Endothelial cell of umbilical vein (primary cell): ENCODE results near the gene DDIT3. TPM values are rescaled to one million over a fixed set of nuclear protein-coding genes. Genes with fewer than 3 reads are reported as not detected.

ENCODE experiments used
- BruUV-seq: library from RNA; stranded (reverse); fragments of 400-500 nt; replicated peaks from 2 replicates; lab custom pipeline; 2021; lab: Mats Ljungman, UMichigan
- CTCF ChIA-PET: fragments of 300-600, 350-600 bp; sonication (Branson Sonifier 250); formaldehyde crosslinking; loops from one replicate; lab custom pipeline; 2021; ENCODE audit warnings: antibody characterized with exemption, inconsistent platforms; lab: Charles Lee
- POLR2A ChIA-PET: fragments of 300-600, 350-600 bp; sonication (Branson Sonifier 250); formaldehyde crosslinking; loops from one replicate; lab custom pipeline; 2021; ENCODE audit warnings: antibody characterized with exemption, inconsistent platforms; lab: Charles Lee
- DNase-seq: peaks from one replicate; pipeline ENCODE4 v3.0.0-alpha.2; 2011; ENCODE audit warnings: low read depth, low spot score
- FAIRE-seq: peaks from 2 replicates; lab custom pipeline; 2011; peaks lifted over from hg19 to GRCh38; lab: Jason Lieb, UNC
- H2AFZ ChIP-seq: 2 replicates; pipeline ENCODE4 v1.6.0; 2012; ENCODE audit warnings: low read depth, low read length, control low read depth, inconsistent platforms
- H3K27ac ChIP-seq: 2 replicates; pipeline ENCODE4 v1.5.1; 2011; ENCODE audit warnings: low read depth, mild to moderate bottlenecking, control low read depth, low read length, moderate library complexity; ENCODE audit not compliant: insufficient read depth
- H3K27me3 ChIP-seq, 2 experiments: 2 replicates each; pipeline versions ENCODE4 v1.6.0 to v1.6.1; 2011; ENCODE audit warnings: low read length in 2 of 2, mixed read lengths in 1 of 2; ENCODE audit not compliant: control insufficient read depth in 2 of 2, insufficient read depth in 2 of 2
- H3K36me3 ChIP-seq, 2 experiments: 2 replicates in 1 of 2; 3 replicates in 1 of 2; pipeline ENCODE4 v1.5.1; 2011; ENCODE audit warnings: low read length in 2 of 2, mild to moderate bottlenecking in 1 of 2, moderate library complexity in 1 of 2; ENCODE audit not compliant: control insufficient read depth in 2 of 2, insufficient read depth in 2 of 2; ENCODE audit errors: extremely low read depth in 1 of 2
- H3K4me1 ChIP-seq: 3 replicates; pipeline ENCODE4 v1.5.1; 2011; ENCODE audit warnings: mild to moderate bottlenecking, low read length; ENCODE audit not compliant: control insufficient read depth, insufficient read depth; ENCODE audit errors: extremely low read depth
- H3K4me2 ChIP-seq: 2 replicates; pipeline ENCODE4 v1.6.1; 2011; ENCODE audit warnings: low read length, control low read depth, mixed read lengths; ENCODE audit not compliant: insufficient read depth
- H3K4me3 ChIP-seq, 3 experiments: fragments of 200-600 bp in 1 of 3; sonication (generic), shearing (Covaris generic) in 1 of 3; replicated peaks in 1 of 3; 2 replicates each; pipeline ENCODE4 v1.5.1; 2011 to 2016; ENCODE audit warnings: control low read depth in 3 of 3, low read length in 3 of 3, mild to moderate bottlenecking in 2 of 3, inconsistent platforms in 1 of 3, low read depth in 1 of 3, moderate library complexity in 1 of 3; ENCODE audit not compliant: insufficient read depth in 1 of 3
- H3K79me2 ChIP-seq: 2 replicates; pipeline ENCODE4 v1.6.0; 2012; ENCODE audit warnings: low read length, inconsistent platforms; ENCODE audit not compliant: control insufficient read depth, insufficient read depth
- H3K9ac ChIP-seq: replicated peaks from 2 replicates; pipeline ENCODE3; 2011; ENCODE audit warnings: low read length, control low read depth; ENCODE audit not compliant: insufficient read depth; ENCODE audit errors: extremely low read depth
- H3K9me1 ChIP-seq: replicated peaks from 3 replicates; pipeline ENCODE4 v1.6.0; 2011; ENCODE audit warnings: mild to moderate bottlenecking, low read length; ENCODE audit not compliant: control insufficient read depth, insufficient read depth; ENCODE audit errors: extremely low read depth
- H3K9me3 ChIP-seq: replicated peaks from 2 replicates; pipeline ENCODE4 v1.5.1; 2012; ENCODE audit warnings: low read length, inconsistent platforms; ENCODE audit not compliant: control insufficient read depth, insufficient read depth
- H4K20me1 ChIP-seq: replicated peaks from 2 replicates; pipeline ENCODE3; 2011; ENCODE audit warnings: mild to moderate bottlenecking, low read length; ENCODE audit not compliant: control insufficient read depth, insufficient read depth; ENCODE audit errors: extremely low read depth
- EZH2 ChIP-seq: IDR thresholded peaks from 2 replicates; pipeline ENCODE4 v1.6.1; 2012; ENCODE audit warnings: borderline replicate concordance, low read depth, mild to moderate bottlenecking, moderate library complexity, low read length, inconsistent platforms; ENCODE audit not compliant: severe bottlenecking
- FOS ChIP-seq: IDR thresholded peaks from 2 replicates; pipeline ENCODE4 v1.6.1; 2011; ENCODE audit warnings: mild to moderate bottlenecking, low read length, moderate library complexity, borderline replicate concordance; ENCODE audit not compliant: insufficient read depth
- GATA2 ChIP-seq: IDR thresholded peaks from 2 replicates; pipeline ENCODE4 v1.7.0; 2011; ENCODE audit warnings: low read depth, mild to moderate bottlenecking, moderate library complexity, mixed read lengths, low read length; ENCODE audit not compliant: insufficient read length, insufficient read depth
- JUN ChIP-seq: IDR thresholded peaks from 2 replicates; pipeline ENCODE4 v1.6.1; 2011; ENCODE audit warnings: borderline replicate concordance, low read depth; ENCODE audit not compliant: insufficient read length, insufficient read depth
- MYC ChIP-seq: IDR thresholded peaks from one replicate; pipeline ENCODE4 v1.6.1; 2011; ENCODE audit warnings: mild to moderate bottlenecking, low read depth, low read length
- POLR2A ChIP-seq: IDR thresholded peaks from 2 replicates; pipeline ENCODE4 v1.6.1; 2012; ENCODE audit warnings: low read depth, mild to moderate bottlenecking, control low read depth, low read length
- POLR2AphosphoS5 ChIP-seq: IDR thresholded peaks from 2 replicates; pipeline ENCODE4 v1.6.1; 2012; ENCODE audit warnings: low read depth, mild to moderate bottlenecking, control low read depth, low read length, moderate library complexity; ENCODE audit not compliant: insufficient read depth
- dilution Hi-C: fragments of 300-500 bp; cut with MboI; formaldehyde crosslinking; loops from one replicate; pipeline ENCODE4 v1.15.0; 2019; ENCODE audit warnings: low sequenced_read_pairs; ENCODE audit not compliant: extremely low pct_ligation_motif_present
- intact Hi-C: fragments of 100-400 bp; cut with micrococcal nuclease; formaldehyde crosslinking; loops from one replicate; pipeline ENCODE4 v1.10.0; 2022
- polyA plus RNA-seq, 4 experiments: library from polyadenylated mRNA; depleted of rRNA in 3 of 4; stranded (reverse) in 3 of 4; unstranded in 1 of 4; fragments of >200 nt; gene quantifications; 2 replicates each; pipeline versions ENCODE4 v1.2.1 to v1.2.3, GENCODE V29; 2011 to 2012; ENCODE audit warnings: missing spikeins in 1 of 4
- total RNA-seq: library from RNA; stranded (reverse); gene quantifications from 2 replicates; pipeline ENCODE4 v1.2.3, GENCODE V29; 2021
- TF ChIP-seq, protein P1 (sequence below), 2 donors: IDR thresholded peaks; 1 replicate in 1 of 2; 2 replicates in 1 of 2; pipeline ENCODE4 v1.5.1; 2011; ENCODE audit warnings: low read length in 2 of 2, mild to moderate bottlenecking in 2 of 2, moderate library complexity in 2 of 2, control low read depth in 1 of 2, inconsistent platforms in 1 of 2, low read depth in 1 of 2; ENCODE audit not compliant: insufficient read depth in 1 of 2; ENCODE audit errors: extremely low read depth in 1 of 2
- TF ChIP-seq, protein P2 (sequence below): IDR thresholded peaks from 2 replicates; pipeline ENCODE4 v1.6.1; 2011; ENCODE audit not compliant: insufficient read depth, insufficient read length

Gene DDIT3
- total and polyA plus RNA-seq, 2 donors (not counting 3 experiments of a cell fraction or from before 2014, with no cell fraction given) = 13.7 to 22.0 TPM

DNA sequence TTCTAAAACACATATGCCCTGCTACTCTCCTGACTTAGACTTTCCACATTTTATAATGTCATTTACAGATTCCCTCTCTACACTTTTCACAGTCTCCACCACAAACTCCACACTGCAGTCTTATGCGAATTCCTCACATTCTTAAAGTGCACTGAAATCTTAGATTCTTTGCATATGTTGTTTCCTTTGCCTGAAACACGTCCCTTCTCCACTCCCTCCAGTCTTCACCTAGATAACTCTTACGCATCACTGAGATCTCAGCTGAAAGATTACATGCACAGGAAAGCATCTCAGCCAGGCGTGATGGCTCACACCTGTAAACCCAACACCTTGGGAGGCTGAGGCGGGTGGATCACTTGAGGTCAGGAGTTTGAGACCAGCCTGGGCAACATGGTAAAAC lies 36.8 kb downstream of the DDIT3 start:
- H3K9me1 ChIP-seq = no peaks in the 10 kb centered on the region
- BruUV-seq = no TSS peak
- H3K9me3 ChIP-seq = no peaks in the 10 kb centered on the region
- H3K79me2 ChIP-seq = peaks cover 6% of the 10 kb centered on the region
- no peak for TF ChIP-seq POLR2A
- TF ChIP-seq GATA2 = no peak
- dilution Hi-C loops (no loop called here), intact Hi-C loops (no loop called here)
- H3K4me3 ChIP-seq = no peak overlapping the region
- FAIRE-seq (no peak), DNase-seq (no peak)
- no peaks in the 10 kb centered on the region for H3K36me3 ChIP-seq
- H4K20me1 ChIP-seq = no peaks in the 10 kb centered on the region
- POLR2A ChIA-PET = no interaction called here
- H3K9ac ChIP-seq = no peak overlapping the region
- CTCF ChIA-PET = interaction anchor here (1.2 kb wide), 1 partner anchor 8 kb away, joined by 3 read pairs; no protein-coding TSS in a partner anchor
- H3K27me3 ChIP-seq = peaks cover 5 to 6% of the 10 kb centered on the region in 2 experiments
- no peak overlapping the region for H2AFZ ChIP-seq
- no peak overlapping the region for H3K4me2 ChIP-seq
- no peak overlapping the region for H3K27ac ChIP-seq
- H3K4me1 ChIP-seq = peaks cover 7% of the 10 kb centered on the region

DNA sequence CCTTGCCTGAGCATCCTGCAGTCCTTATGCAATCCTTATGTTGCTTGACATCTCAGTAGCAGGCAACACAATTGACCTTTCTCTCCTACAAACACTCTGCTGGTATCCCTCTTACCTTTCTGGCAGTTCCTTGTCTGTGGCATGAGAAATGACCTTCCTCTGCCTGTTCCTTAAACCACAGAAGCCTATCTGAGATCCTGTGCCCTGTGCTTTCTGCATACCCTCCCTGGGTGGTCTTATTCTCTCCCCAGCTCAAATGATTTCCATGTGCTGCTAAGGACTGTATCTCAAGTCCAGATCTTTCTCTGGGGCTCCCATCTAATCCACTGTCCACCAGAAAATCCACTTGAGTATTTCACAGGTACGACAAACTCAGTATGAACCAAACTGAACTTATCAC lies 38.6 kb downstream of the DDIT3 start:
- Histone ChIP-seq H3K4me2 (no peak overlapping the region), H3K27ac (no peak overlapping the region), H3K4me1 (peaks cover 7% of the 10 kb centered on the region), H3K79me2 (no peaks in the 10 kb centered on the region), H4K20me1 (no peaks in the 10 kb centered on the region), H2AFZ (no peak overlapping the region), H3K4me3 (no peak overlapping the region), H3K9me3 (no peaks in the 10 kb centered on the region), H3K36me3 (no peaks in the 10 kb centered on the region), H3K9me1 (no peaks in the 10 kb centered on the region), H3K9ac (no peak overlapping the region), H3K27me3 (peaks cover 11 to 13% of the 10 kb centered on the region in 2 experiments)
- DNase-seq (no peak), FAIRE-seq (no peak)
- dilution Hi-C loops = no loop called here
- CTCF ChIA-PET = interaction anchor here (0.9 kb wide), 1 partner anchor 23 kb away, joined by 3 read pairs; no protein-coding TSS in a partner anchor
- TF ChIP-seq EZH2 = no peak
- no peak for TF ChIP-seq MYC
- TF ChIP-seq, protein P1, sequence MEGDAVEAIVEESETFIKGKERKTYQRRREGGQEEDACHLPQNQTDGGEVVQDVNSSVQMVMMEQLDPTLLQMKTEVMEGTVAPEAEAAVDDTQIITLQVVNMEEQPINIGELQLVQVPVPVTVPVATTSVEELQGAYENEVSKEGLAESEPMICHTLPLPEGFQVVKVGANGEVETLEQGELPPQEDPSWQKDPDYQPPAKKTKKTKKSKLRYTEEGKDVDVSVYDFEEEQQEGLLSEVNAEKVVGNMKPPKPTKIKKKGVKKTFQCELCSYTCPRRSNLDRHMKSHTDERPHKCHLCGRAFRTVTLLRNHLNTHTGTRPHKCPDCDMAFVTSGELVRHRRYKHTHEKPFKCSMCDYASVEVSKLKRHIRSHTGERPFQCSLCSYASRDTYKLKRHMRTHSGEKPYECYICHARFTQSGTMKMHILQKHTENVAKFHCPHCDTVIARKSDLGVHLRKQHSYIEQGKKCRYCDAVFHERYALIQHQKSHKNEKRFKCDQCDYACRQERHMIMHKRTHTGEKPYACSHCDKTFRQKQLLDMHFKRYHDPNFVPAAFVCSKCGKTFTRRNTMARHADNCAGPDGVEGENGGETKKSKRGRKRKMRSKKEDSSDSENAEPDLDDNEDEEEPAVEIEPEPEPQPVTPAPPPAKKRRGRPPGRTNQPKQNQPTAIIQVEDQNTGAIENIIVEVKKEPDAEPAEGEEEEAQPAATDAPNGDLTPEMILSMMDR (IDR thresholded peaks at IDR 0.05; ENCODE audit: extremely low read depth in 1 of 2, insufficient read depth in 1 of 2, low read depth in 1 of 2, low read length in 2 of 2) = no peak
- TF ChIP-seq FOS = no peak
- TF ChIP-seq JUN = no peak
- no peak for TF ChIP-seq POLR2AphosphoS5
- TF ChIP-seq, protein P2, sequence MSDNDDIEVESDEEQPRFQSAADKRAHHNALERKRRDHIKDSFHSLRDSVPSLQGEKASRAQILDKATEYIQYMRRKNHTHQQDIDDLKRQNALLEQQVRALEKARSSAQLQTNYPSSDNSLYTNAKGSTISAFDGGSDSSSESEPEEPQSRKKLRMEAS = no peak
- no peak for TF ChIP-seq POLR2A
- TF ChIP-seq GATA2 = no peak
- POLR2A ChIA-PET = no interaction called here
- intact Hi-C loops = no loop called here
- no TSS peak for BruUV-seq
